ENCODE measurements around the gene HSPA9.

HSPA9 gene

DNA sequence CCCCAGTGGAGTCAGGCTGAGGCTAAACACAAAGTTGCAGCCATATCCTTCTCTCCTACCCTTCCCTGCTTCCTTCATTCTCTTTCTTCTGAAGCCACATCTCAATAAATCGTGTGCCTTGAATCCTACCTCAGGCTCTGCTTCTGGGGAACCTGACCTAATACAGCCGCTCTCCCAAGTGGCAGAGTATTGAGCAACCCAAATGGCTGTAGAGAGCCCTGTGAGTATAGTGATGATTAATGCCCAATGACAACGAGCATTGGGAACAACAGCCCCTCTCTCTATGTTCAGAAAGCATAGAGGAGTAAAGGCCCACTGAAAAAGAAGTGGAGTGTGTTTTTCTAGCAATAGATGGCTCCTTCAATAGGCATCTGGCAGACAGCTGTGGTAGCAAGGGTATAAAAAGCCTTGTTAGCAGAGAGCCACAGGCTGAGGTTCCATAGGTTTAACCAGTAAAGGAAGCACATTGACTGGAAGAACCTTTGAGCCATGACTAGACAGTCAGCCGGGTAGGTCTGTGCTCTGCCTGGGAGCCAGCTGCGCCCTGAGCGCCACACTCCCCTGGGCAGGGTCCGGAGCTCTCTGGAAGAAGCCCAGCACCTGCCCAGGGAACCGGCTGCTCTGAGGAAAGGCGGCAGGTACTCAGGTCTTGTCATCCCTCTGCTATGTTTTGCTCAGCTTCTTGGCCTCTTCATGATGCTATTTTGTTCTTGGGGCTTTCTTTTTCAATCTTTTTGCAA is 22.6 kb upstream of the HSPA9 start:
- DNase-seq (ENCODE audit: low read depth, low spot score), result no peak
- H3K4me3 ChIP-seq (ENCODE audit: low read length), result no peak overlapping the region

DNA sequence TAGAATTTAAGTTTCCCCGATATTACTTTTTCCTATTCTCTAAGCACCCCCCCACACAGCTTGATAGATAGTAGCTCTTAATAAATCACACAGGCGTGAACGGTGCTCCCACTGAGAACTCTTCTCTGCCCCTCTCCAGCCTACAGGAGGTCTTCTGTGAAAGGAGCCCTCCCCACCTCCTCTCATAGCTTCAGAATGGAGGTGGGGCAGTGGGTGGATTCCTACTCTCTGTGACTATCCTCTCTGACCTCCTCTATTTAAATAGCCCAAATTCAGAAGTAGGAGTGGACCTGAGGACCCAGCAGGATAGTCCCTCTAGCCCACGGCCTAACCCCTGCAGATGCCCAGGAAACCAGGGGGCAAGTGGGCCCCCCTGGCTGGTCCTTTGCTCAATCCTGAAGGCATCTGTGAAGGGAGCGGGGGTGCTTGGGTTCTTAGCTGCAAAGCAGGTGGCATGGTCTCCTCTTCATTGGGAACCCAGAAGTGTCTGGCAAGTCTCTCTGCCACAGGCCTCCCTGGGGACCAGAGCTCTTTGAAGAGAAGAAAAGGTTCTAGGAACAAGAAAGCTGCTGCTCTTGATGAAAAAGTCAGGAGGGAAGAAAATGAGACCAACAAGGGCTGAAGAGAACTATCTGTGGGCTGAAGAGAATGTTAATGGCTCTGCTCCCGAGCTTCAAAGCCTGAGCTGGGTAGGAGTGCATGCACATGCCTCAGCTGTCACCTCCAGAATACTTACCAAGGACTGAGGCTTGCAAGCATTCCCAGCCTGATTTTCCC is 21.1 kb upstream of the HSPA9 start:
- DNase-seq (ENCODE audit: low read depth, low spot score), result peak; percentile 47
- no peak overlapping the region for H3K4me3 ChIP-seq (ENCODE audit: low read length)

DNA sequence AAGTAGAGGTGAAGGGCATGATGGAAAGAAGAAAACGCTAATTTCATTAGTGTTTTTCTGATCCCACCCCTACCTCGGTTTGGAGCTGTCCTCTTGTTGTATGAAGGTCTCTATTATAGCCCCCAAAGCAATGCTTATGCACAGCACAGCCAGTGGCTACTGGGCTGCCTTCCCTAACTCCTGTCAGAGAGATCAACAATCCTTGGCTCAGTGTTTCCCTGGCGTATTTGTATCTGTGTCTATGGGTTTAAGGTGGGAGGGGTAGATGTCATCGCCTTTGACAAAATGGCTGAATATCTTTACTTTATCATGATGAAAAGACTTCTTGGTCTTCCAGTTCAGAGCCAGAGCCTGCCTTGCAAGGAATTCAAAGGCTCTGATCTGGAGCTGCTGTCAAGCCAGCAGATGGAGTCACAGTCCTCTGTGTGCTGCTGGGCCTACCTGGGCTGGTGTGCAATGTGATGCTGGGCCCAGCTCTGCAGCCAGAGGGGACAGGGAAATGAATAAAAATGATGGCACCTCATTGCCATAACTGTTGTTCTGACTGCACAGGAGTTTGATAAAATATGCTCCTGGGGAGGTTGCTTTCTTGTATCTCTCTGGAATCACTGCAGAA is 20.1 kb upstream of the HSPA9 start:
- no peak overlapping the region for H3K4me3 ChIP-seq (ENCODE audit: low read length)
- DNase-seq (ENCODE audit: low read depth, low spot score), result no peak

DNA sequence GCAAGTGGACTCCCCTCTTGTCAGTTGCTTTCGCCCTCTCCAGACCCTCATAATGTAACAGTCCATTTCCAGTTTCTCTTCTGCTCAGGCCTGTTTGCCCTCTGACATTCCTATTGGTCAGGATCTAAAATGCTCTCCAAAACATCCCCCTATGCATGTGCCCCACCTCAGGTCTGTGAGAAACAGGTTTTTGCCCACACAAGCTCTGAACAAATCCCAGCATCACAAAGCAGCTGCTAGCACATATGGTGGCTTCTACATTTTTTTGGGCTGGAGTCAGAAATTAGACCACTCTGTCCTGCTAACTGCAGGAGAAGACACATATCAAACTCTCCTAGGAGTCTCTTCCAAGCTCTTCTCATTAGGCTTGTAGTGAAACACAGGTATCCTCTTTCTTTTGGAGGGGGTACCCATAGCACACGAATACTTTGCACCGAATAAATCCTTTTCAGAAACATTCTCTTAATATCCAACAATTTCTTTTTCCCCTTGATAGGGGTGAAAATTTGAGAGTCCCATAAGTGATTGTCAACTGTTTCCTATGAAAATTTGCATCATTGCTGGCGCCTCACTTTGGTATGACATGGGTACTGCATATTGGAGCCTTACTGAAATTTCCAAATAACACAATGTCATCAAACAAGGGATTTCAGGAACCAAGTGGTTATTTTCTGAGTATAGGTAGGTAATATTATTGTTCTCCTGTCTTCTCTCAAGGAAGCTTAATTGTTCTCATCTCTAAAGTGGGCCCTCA is 19.3 kb upstream of the HSPA9 start:
- no peak for DNase-seq (ENCODE audit: low read depth, low spot score)
- H3K4me3 ChIP-seq (ENCODE audit: low read length), result no peak overlapping the region

DNA sequence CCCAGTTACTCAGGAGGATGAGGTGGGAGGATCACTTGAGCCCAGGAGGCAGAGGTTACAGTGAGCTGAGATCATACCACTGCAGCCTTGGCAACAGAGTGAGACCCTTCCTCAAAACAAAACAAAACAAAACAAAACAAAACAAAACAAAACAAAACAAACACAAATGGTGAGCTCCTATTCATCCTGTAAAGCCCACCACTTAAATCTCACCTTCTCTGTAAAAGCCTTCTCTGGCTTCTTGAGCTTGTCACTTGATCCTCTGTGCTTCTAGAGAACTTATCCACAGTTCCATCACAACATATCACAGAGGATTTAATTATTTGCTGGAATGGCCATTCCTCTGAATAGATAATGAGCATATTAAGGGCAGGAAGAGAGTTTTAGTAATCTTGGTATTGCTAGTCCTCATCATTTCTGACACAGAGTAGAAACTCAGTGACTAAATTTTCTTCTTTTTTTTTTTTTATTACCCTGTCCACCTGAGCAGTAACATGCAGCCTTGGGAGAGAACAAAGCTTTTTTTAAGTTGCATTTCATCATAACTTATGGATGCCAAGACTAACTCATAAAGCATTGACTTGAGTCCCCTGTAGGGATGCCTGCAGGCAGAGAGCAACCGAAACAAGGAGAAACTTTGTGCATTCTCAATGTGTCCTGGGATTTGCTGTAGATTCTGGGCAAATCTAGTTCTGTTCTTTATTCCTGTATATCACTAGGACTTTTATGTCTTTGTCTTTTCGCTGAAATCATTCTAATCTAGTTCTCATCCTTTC is 13.0 kb upstream of the HSPA9 start:
- no peak overlapping the region for H3K4me3 ChIP-seq (ENCODE audit: low read length)
- no peak for DNase-seq (ENCODE audit: low read depth, low spot score)

DNA sequence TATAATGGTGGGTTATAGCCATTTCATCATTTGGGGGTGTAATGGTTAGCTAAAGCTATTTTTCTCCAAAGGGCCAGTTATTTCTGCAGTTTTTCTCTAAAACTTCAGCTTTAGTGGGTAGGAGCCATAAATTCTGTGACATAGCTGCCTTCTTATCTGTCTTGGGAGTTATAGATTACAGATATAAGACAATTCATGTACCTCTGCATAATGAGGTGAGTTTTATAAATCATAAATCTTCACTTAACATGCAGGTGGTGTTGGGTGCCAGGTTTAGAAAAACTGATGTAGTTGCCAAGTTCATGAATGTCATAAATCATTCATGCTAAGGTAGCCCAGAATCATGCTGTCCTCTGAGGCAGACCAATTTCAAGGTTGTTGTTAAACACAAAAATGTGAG is 10.0 kb upstream of the HSPA9 start:
- no peak overlapping the region for H3K4me3 ChIP-seq (ENCODE audit: low read length)
- no peak for DNase-seq (ENCODE audit: low read depth, low spot score)

DNA sequence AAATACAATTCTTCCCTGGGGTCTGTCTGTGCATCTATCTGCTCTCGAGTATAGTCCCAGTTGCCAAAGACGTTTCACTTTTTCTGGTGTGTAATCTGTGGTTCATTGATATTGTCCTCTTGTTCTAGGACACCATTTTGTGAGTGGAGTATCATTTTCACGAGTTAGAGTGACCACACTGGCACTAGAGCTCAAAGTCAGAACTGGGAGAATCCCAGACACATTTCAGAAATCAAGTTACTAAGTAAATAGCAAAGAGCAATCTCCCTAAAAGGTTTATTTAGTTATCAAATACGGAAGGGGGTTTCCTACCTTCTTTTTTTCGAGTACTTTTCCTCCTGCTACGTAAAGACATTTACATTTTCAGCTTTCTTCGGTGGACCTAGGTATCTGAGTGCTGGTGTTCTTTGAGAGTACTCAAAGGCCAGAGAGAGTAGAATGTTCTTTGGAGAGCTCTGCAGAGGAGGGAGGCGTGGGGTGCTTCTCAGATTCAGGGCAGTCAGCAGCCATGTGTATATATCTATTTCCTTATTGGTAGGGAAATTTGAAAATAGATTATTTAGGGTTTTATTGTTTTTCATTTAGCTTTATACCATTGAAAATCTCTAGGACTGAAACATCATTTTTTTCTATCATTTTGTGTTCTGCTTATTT is 8.9 kb upstream of the HSPA9 start:
- no peak overlapping the region for H3K4me3 ChIP-seq (ENCODE audit: low read length)

DNA sequence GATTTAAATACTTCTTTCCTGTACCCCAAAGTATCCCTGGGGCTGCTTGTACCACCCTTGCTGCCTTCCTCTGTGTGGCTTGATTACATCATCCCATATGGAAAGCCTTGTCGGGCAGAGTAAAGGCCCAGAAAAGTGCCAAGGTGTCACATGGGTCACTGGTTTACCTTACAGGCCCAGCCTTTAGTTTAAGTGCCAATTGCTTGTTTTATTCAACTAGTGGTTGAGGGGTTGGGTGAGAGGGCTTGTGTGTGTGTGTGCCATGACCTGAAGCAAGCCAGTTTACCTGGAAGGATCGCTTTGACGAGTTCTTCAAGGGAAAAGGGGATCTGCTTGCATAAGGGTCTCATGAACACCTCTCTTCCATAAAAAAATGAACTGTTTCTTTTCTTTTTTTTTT is 7.8 kb upstream of the HSPA9 start:
- no peak for DNase-seq (ENCODE audit: low read depth, low spot score)

More for the DNA sequence above, 8.9 kb upstream of the HSPA9 start:
- DNase-seq (ENCODE audit: low read depth, low spot score), result no peak

DNA sequence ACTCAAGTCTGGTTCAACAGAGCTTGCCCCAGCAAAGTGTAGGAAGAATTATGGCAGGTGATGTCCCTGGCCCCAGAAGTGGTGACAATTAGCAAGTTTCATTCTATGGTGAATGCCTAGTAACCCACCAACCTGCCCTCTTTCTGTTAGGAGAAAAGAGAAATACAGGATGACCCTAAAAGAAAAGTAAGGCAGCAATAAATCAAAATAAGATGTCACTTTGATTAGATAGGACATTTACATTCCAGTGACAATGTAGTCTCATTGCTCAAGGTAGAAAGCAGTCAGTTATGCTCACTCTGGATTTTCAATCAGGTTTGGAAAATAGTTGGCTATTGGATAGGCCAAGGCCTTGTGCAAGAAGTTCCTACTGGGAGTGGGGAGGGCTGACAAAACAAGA is 5.6 kb upstream of the HSPA9 start:
- H3K4me3 ChIP-seq (ENCODE audit: low read length), result no peak overlapping the region
- no peak for DNase-seq (ENCODE audit: low read depth, low spot score)

More for the DNA sequence above, 7.8 kb upstream of the HSPA9 start:
- no peak overlapping the region for H3K4me3 ChIP-seq (ENCODE audit: low read length)

DNA sequence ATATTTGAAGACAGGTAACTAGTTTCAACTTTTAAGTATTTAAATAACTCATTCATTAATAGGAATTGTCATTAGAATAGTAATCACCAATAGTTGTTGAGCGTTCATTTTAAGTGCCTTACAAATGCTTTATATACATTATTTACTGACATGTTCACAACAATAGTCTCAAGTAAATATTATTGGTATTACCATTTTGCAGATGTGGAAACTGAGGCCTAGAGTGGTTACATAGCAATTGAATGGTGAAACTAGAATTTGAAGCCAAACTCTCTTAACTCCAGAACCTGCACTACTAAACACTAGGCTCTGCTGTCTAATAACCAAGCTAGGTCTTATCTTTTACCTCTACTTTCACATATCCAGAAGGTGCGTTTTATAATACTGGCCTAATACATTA is 4.8 kb upstream of the HSPA9 start:
- no peak overlapping the region for H3K4me3 ChIP-seq (ENCODE audit: low read length)
- no peak for DNase-seq (ENCODE audit: low read depth, low spot score)

DNA sequence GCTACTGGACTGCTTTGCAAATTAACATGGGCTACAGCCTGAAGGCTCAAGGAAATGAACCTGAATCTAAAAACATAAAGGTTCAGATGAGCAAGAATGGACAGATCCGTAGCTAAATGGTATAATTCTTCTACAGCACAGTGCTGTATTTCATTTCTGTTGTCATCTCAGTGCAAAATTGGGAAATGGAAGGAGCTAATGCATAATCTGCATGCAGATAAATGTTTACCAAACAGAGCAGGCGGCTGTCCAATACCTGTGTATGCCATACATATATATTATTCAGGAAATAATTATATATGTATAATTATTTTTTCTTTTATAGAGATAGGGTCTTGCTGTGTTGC is 4.3 kb upstream of the HSPA9 start:
- H3K4me3 ChIP-seq (ENCODE audit: low read length), result no peak overlapping the region
- DNase-seq (ENCODE audit: low read depth, low spot score), result no peak

DNA sequence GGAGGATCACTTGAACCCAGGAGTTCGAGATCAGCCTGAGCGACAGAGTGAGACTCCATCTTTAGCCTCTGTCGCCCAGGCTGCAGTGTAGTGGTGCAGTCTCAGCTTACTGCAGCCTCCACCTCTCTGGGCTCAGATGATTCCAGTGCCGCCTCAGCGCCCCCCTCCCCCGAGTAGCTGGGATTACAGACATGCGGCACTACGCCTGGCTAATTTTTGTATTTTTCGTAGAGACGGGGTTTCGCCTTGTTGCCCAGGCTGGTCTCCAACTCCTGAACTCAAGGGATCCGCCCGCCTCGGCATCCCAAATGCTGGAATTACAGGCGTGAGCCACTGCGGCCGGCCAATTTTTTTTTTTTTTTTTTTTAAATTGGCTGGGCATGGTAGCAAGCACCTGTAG is 2.3 kb upstream of the HSPA9 start:
- no peak overlapping the region for H3K4me3 ChIP-seq (ENCODE audit: low read length)
- DNase-seq (ENCODE audit: low read depth, low spot score), result no peak

DNA sequence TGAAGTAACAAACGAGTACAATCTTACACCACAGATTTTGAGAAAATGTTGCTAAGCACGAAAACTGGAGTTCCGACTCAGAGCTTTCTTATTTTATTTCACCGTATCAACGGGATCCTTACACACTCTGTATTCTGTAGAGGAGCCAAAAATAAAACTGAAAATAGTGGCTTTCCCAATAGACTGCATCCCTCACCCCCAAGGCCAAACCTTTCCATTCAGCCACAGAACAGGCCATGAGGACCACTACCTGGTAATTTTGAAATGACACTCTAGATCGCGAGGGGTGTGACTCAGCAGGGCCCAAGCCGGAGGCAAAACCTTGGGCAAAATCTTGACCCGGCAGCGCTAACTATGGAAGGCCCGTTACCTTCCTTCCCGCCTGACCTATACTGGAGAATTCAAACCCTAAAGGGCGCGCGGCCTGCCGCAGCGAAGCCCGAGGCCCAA is 432 bp downstream of the HSPA9 start:
- peak; percentile 7 for DNase-seq (ENCODE audit: low read depth, low spot score)
- H3K4me3 ChIP-seq (ENCODE audit: low read length), result peak overlapping the region; percentile 70

DNA sequence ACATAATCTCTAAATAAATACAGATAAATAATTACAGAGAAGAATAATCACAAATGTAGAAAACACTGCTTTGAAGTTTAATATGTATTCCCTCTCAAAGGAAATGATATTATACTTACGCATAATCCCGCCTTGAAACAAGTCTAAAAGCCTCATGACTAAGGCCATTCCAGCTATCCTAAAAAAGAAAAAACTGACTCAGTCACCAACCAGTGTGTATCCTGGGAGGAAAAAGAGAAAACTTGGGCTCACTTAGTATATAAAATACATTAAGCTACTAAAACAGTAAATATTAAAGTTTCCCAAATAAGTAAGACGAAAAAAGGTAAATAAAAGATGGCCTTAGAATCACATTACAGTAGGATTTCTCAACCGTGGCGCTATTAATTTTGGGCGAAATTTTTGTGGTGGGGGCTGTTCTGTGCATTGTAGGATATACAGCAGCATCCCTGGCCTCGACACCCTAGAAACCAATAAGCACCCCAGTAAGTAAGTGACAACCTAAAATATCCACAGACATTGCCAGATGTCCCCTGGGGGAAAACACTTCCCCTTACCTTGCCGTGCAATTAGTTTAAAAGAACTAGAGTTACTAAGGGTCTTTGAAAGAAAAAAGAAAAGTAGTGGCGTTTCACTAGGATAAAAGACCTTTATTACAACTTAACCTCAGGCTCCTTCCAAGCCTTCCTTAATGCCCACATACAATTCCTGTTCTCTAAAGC is 1.1 kb downstream of the HSPA9 start:
- peak overlapping the region; percentile 70 for H3K4me3 ChIP-seq (ENCODE audit: low read length)
- DNase-seq (ENCODE audit: low read depth, low spot score), result no peak

DNA sequence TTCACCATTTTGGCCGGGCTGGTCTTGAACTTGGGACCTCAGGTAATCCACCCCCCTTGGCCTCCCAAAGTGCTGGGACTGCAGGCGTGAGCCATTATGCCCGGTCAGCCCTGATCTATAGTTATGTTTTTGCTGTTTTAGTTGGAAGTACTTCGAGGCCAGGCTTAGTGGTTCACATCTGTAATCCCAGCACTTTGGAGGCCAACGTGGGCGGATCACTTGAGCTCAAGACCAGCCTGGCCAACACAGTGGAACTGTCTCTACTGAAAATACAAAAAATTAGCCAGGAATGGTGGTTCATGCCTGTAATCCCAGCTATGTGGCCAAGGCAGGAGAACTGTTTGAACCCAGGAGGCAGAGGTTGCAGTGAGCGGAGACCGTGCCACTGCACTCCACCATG is 2.0 kb downstream of the HSPA9 start:
- no peak for DNase-seq (ENCODE audit: low read depth, low spot score)
- H3K4me3 ChIP-seq (ENCODE audit: low read length), result peak overlapping the region; percentile 70

DNA sequence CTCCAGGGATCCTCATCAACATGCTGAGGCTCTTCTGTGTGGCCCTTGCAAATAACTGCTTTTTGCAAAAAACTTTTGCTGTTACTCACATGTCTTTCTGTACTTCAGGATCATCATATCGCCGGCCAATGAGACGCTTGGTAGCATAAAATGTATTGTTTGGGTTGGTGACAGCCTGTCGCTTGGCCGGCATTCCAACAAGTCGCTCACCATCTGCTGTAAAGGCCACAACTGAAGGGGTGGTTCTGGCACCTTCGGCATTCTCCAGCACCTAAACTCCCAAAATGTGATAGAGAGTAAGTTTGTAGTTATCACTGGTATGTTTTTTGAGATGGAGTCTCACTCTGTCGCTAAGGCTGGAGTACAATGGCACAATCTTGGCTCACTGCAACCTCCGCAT is 4.3 kb downstream of the HSPA9 start:
- no peak for DNase-seq (ENCODE audit: low read depth, low spot score)
- H3K4me3 ChIP-seq (ENCODE audit: low read length), result no peak overlapping the region

DNA sequence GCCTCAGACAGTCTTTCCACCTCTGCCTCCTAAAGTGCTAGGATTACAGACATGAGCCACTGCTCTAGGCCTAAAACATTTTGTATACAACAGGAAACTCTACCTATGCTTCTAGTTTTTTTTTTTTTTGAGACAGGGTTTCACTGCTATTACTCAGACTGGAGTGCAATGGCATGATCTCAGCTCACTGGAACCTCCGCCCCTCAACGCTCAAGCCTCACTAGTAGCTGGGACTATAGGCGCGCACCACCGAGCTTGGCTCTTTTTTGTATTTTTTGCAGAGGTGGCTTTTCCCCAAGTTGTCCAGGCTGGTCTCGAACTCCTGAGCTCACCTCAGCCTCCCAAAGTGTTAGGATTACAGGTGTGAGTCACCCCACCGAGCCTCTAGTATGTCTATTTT is 5.4 kb downstream of the HSPA9 start:
- DNase-seq (ENCODE audit: low read depth, low spot score), result no peak
- H3K4me3 ChIP-seq (ENCODE audit: low read length), result no peak overlapping the region
